ENCODE measurements around the gene RXFP3.

- TF ChIP-seq POLR2AphosphoS5 (IDR thresholded peaks at IDR 0.05; ENCODE audit: insufficient read depth in 1 of 2, low read depth in 1 of 2) (no peak), CTCF (IDR thresholded peaks at IDR 0.05) (no peak), POLR2A (IDR thresholded peaks at IDR 0.05) (no peak)
Observed at GRCh38 chr5:33933723-33934169, 2.4 kb upstream of the RXFP3 start.
